CD4-positive, alpha-beta T cell (primary cell): ENCODE data around the gene KRTDAP. TPM values are rescaled to one million over a fixed set of nuclear protein-coding genes. Genes with fewer than 3 reads are reported as not detected.

ENCODE experiments used
- ATAC-seq: fragments of 200-7000 bp; cut with Tn5 transposase; one replicate; pipeline ENCODE4 v1.10.0; 2022; ENCODE audit warnings: mild to moderate bottlenecking; ENCODE audit not compliant: poor library complexity
- CTCF ChIA-PET: fragments of 350-600 bp; sonication (Branson Sonifier 250); formaldehyde crosslinking; loops from one replicate; lab custom pipeline; 2021; ENCODE audit warnings: antibody characterized with exemption, inconsistent platforms; lab: Charles Lee
- POLR2A ChIA-PET: fragments of 350-600 bp; sonication (Branson Sonifier 250); formaldehyde crosslinking; loops from one replicate; lab custom pipeline; 2021; ENCODE audit warnings: antibody characterized with exemption, inconsistent platforms; lab: Charles Lee
- DNase-seq, 14 experiments: peaks; one replicate each; pipeline ENCODE4 v3.0.0-alpha.2; 2013 to 2020; ENCODE audit warnings: mixed read lengths in 2 of 14
- H3K27ac ChIP-seq, 2 donors: one replicate each; pipeline versions ENCODE4 v1.5.1 to v1.7.0; 2013; ENCODE audit warnings: low read length in 2 of 2, low read depth in 1 of 2, mild to moderate bottlenecking in 1 of 2
- H3K27me3 ChIP-seq, 2 experiments: 1 replicate in 1 of 2; 2 replicates in 1 of 2; pipeline versions ENCODE4 v1.6.1 to v1.7.0; 2013; ENCODE audit warnings: low read length in 2 of 2, control low read depth in 1 of 2, mild to moderate bottlenecking in 1 of 2, moderate library complexity in 1 of 2; ENCODE audit not compliant: insufficient read depth in 2 of 2, control insufficient read depth in 1 of 2
- H3K36me3 ChIP-seq: one replicate; pipeline ENCODE4 v1.6.1; 2013; ENCODE audit warnings: low read length, control low read depth; ENCODE audit not compliant: insufficient read depth
- H3K4me1 ChIP-seq: one replicate; pipeline ENCODE4 v1.6.1; 2013; ENCODE audit warnings: low read length, control low read depth; ENCODE audit not compliant: insufficient read depth
- H3K4me3 ChIP-seq: one replicate; pipeline ENCODE4 v1.5.1; 2013; ENCODE audit warnings: mild to moderate bottlenecking, low read length, moderate library complexity
- H3K9me3 ChIP-seq, 2 experiments: 1 replicate in 1 of 2; 2 replicates in 1 of 2; pipeline versions ENCODE4 v1.6.1 to v1.7.0; 2013; ENCODE audit warnings: low read length in 2 of 2, mild to moderate bottlenecking in 2 of 2, control low read depth in 1 of 2, moderate library complexity in 1 of 2; ENCODE audit not compliant: control insufficient read depth in 1 of 2, insufficient read depth in 1 of 2
- H3K27ac Mint-ChIP-seq: one replicate; pipeline ENCODE4 v1.8.0; 2020; ENCODE audit warnings: mixed read lengths
- H3K27me3 Mint-ChIP-seq: one replicate; pipeline ENCODE4 v1.8.0; 2021; ENCODE audit warnings: mixed read lengths
- H3K36me3 Mint-ChIP-seq: one replicate; pipeline ENCODE4 v1.8.0; 2021; ENCODE audit warnings: low read depth, mixed read lengths
- H3K4me1 Mint-ChIP-seq: one replicate; pipeline ENCODE4 v1.8.0; 2021; ENCODE audit warnings: low read depth, mixed read lengths
- H3K4me3 Mint-ChIP-seq: one replicate; pipeline ENCODE4 v1.8.0; 2020; ENCODE audit warnings: mild to moderate bottlenecking, mixed read lengths
- H3K9me3 Mint-ChIP-seq: one replicate; pipeline ENCODE4 v1.8.0; 2020; ENCODE audit warnings: mixed read lengths
- CTCF ChIP-seq: fragments of 200-600 bp; IDR thresholded peaks from one replicate; pipeline ENCODE4 v1.8.0; 2022; ENCODE audit warnings: antibody characterized with exemption, mild to moderate bottlenecking
- intact Hi-C, 2 experiments: fragments of 100-400 bp; cut with DNase I in 1 of 2; cut with micrococcal nuclease in 1 of 2; formaldehyde crosslinking; loops; one replicate each; pipeline versions ENCODE4 v1.15.1 to v1.9.0; 2023 to 2025; cut with DNase I, micrococcal nuclease
- total RNA-seq, 174 experiments: library from RNA in 2 of 174; stranded (reverse) in 2 of 174; gene quantifications; one replicate each; pipeline ENCODE4 v1.2.3 and lab custom pipeline; 2021 to 2026

Gene KRTDAP
- total RNA-seq, 2 experiments from 2014 or later: not detected

- H3K4me3 ChIP-seq: no peak overlapping the region
- intact Hi-C loops: no loop called here
- H3K9me3 ChIP-seq: no peaks in the 10 kb centered on the region
These were observed 35.6 kb downstream of the KRTDAP start for GRCh38 chr19:35454663-35455062.

GRCh38 chr19:35451338-35452096 is 38.7 kb downstream of the KRTDAP start:
- ATAC-seq (peak; percentile 68), DNase-seq (peak in 4 of 14 experiments; percentile 10 to 47 (median 39))
- H3K27me3 ChIP-seq: peaks cover 0 to 4% of the 10 kb centered on the region in 2 experiments
- Mint-ChIP-seq H3K36me3 (no peaks in the 10 kb centered on the region), H3K9me3 (no peaks in the 10 kb centered on the region), H3K27me3 (peaks cover 6% of the 10 kb centered on the region), H3K4me1 (peaks cover 37% of the 10 kb centered on the region), H3K4me3 (peak overlapping the region; percentile 32), H3K27ac (peak overlapping the region; percentile 4)
- H3K4me1 ChIP-seq: peaks cover 51% of the 10 kb centered on the region
- H3K4me3 ChIP-seq: no peak overlapping the region
- H3K9me3 ChIP-seq: no peaks in the 10 kb centered on the region
- no peak overlapping the region for H3K27ac ChIP-seq
- intact Hi-C loops: no loop called here
- no peaks in the 10 kb centered on the region for H3K36me3 ChIP-seq
- CTCF ChIA-PET: interaction anchor here (1.7 kb wide), 1 partner anchor 11 kb away, joined by 5 read pairs; no protein-coding TSS in a partner anchor
- POLR2A ChIA-PET: interaction anchor here (1.3 kb wide), 1 partner anchor 11 kb away, joined by 5 read pairs; no protein-coding TSS in a partner anchor
- no peak for TF ChIP-seq CTCF

More at GRCh38 chr19:35454663-35455062, 35.6 kb downstream of the KRTDAP start:
- no peaks in the 10 kb centered on the region for H3K9me3 Mint-ChIP-seq
- no peaks in the 10 kb centered on the region for H3K36me3 ChIP-seq
- DNase-seq (no peak), ATAC-seq (no peak)
- H3K36me3 Mint-ChIP-seq: no peaks in the 10 kb centered on the region
- CTCF ChIA-PET: no interaction called here
- no peak for TF ChIP-seq CTCF
- H3K4me3 Mint-ChIP-seq: no peak overlapping the region
- H3K27ac Mint-ChIP-seq: no peak overlapping the region
- POLR2A ChIA-PET: interaction anchor here (0.7 to 1.7 kb wide), 2 partner anchors 8 to 39 kb away, joined by 3 to 5 read pairs; no protein-coding TSS in a partner anchor
- no peaks in the 10 kb centered on the region for H3K27me3 Mint-ChIP-seq
- peaks cover 46% of the 10 kb centered on the region for H3K4me1 ChIP-seq
- no peaks in the 10 kb centered on the region for H3K27me3 ChIP-seq
- peaks cover 41% of the 10 kb centered on the region for H3K4me1 Mint-ChIP-seq
- no peak overlapping the region for H3K27ac ChIP-seq

GRCh38 chr19:35449359-35450043 is 40.8 kb downstream of the KRTDAP start:
- Histone ChIP-seq H3K36me3 (no peaks in the 10 kb centered on the region), H3K4me1 (peaks cover 51% of the 10 kb centered on the region), H3K27me3 (peaks cover 0 to 4% of the 10 kb centered on the region in 2 experiments), H3K9me3 (no peaks in the 10 kb centered on the region), H3K27ac (no peak overlapping the region), H3K4me3 (no peak overlapping the region)
- peaks cover 6% of the 10 kb centered on the region for H3K27me3 Mint-ChIP-seq
- peaks cover 41% of the 10 kb centered on the region for H3K4me1 Mint-ChIP-seq
- POLR2A ChIA-PET: interaction anchor here (1.8 kb wide), 1 partner anchor 13 kb away, joined by 3 read pairs; no protein-coding TSS in a partner anchor
- CTCF ChIA-PET: interaction anchor here (0.7 kb wide), 1 partner anchor 143 kb away, joined by 4 read pairs; no protein-coding TSS in a partner anchor
- no peaks in the 10 kb centered on the region for H3K36me3 Mint-ChIP-seq
- TF ChIP-seq CTCF: no peak
- H3K27ac Mint-ChIP-seq: no peak overlapping the region
- intact Hi-C loops: no loop called here
- no peaks in the 10 kb centered on the region for H3K9me3 Mint-ChIP-seq
- no peak for ATAC-seq
- DNase-seq: peak in 2 of 14 experiments; percentile 35 to 44
- H3K4me3 Mint-ChIP-seq: no peak overlapping the region
